Measurements from ENCODE around the gene GSK3B.

GSK3B gene

DNA sequence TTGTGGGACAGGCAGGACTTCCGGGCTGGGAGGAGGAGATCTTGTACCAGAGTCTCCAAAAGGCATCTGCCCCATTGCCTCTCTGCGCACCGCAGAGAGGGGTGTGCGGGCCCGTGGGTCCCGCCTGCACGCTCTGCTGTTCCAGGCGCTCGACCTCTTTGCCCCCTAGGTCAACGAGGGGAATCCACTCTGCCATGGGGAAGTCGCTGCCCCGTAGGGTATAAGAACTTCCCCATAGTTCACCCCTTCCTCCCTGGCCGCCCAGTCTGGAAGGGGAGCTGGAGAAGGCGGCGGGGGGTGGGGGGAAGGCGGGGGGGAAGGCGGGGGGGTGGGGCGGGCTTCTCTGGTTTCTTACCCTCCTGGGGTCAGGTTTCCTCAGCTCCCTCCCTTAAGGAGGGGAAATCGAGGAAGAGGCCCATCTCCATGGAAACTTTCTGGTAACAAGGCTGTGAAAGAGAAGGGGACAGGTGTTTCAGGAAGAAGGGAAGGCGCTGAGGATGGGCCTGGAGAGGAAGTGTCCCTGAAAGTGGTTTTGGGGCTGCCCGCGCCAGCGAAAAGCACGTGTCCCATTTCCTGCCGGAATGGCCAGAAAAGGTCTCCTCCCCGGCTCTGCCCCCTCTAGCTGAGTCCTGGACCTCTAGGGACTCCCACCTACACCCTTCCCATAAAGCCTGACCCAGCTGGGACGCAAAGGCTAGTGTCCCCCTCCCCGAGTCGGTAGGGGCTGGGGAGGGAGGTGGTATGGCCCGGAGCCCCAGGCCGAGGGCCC lies 284.8 kb downstream of the GSK3B start:
- no peak for DNase-seq

DNA sequence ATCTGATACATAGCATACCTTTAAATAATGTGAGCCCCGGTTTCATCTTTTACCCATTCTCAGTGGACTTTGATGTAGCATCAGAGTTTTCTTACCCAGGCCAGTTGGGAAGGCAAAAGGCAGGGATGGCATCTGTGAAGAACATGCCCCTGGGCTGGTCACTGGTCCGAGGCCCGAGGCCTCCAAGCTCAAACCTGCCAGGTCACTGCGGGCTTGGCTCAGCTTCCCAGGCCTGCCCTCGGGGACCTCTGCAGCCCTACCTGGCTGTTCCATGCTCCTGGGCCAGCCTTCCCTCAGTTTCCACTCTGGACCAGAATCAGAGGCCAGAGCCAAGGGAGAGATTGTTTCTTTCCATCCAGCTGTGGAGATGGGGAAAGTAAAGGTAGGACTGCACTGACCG lies 285.4 kb downstream of the GSK3B start:
- DNase-seq = no peak

DNA sequence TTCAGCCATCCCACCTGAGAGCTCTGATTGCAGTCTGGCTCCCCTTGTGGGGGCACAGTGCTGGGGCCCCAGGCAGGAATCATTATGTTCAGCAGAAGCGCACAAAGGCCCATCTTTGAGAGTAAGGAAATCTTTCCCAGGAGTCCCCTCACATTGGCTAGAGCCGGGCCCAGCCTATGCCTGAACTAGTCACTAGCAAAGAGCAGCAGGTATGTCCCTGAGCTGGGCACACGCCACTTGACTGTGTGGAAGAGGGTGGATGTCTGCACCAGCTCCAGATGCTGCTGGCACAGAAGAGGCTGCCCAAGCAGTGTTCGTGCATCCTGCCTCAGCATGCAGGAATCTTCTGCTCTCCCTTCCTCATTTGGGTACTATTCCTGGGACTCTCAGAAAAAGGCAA lies 286.0 kb downstream of the GSK3B start:
- no peak for DNase-seq

DNA sequence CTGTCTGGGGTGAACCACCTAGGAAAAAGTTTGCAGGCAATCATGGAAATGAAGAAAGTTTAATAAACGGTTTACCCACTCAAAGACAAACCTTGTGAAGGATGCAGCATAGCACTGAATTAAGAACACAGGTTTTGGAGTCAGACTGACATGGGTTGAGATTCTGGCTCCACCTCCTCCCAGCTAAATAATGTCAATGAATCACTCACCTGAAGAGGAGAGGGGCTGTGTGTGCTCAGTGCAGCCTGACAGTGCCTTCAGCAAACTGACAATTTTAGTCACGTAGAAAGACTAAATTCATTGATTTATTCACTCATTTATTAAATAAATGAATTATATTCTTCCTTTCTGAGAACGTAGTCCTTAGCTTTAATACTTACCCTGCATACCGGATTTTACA lies 293.4 kb downstream of the GSK3B start:
- no peak for DNase-seq

DNA sequence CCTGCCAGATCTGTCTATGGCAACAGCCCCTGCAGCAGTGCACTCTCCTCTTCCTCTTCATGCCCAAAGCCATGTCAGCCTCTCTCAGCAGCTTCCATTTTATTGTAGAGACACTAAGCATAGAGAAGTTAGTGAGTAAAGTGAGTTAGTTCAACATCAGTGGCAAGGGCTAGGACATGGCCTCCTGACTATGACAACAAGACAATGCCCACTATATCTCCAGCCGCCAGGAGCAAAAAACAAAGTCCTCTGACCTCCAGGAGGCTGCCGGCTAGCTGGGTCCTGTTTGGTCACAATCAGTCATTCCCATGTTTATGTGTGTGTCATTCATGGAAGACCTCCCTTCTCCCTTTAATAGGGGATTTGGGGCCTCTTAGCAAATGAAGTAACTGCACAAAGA lies 297.5 kb downstream of the GSK3B start:
- DNase-seq = no peak

DNA sequence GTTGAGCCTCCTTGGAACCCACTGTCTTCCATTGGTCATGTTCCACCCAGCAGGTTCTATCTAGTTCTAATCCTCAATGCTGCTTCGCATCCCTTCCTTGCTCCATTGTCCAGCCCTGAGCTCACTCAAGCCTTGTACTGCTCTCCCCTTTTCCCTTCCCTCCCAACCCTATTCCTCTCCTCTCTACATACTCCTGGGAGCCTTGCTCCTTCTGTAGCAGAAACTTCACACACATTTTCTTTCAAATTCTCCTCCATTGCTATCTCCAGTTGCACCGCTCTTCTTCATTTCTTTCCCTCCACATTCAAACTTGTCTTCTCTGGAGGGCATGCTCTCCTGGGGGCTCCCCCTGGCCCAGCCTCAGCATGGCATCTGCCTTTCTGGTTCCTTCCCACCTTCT lies 297.9 kb downstream of the GSK3B start:
- DNase-seq = no peak

DNA sequence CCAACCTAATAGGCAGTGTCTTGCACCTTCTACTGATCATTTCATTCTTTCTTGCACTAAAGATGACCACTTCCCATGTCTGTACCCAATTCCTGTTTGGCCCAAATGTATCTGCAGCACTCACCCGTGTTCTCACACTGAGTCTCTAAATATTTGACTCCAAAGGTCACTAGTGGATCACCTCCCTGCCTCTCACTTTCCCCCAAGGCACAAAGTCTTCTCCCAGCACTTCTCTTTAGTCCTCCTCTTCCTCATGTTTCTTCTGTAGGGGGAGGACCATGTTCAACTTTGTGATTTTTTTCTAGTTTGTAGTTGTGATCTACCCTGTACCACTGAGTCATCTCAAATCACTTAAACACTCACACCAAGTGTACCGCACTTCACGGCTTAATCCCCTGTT lies 298.4 kb downstream of the GSK3B start:
- no peak for DNase-seq

DNA sequence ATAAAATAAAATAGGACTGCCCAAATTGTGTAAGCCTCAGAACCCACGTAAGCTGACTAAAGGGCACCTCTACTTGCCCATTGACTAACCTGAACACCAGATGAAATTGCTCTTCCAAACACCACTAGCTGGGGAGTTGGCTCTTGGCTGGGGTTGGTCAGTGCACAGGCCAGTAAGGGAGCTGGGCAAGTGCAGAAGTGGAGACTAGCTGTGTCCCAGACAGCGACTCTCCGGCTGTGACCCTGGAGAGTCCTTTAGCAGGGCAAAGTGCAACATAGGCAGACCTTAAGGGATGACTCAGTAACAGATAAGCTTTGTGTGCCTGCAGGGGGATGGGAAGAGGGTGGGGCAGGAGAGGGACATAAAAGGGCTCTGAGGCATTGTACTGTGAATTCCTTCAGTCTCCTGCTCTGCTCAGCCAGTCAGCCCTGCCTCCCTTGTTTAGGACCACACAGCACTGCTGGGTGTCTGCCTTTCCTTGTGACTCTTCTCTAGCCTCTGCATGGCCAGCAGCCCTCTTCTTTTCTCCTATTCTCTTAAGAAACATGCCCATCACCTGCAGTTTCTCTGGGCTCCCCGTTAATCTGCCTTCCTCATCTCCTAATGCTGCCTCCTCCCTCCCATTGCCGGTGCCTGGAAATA lies 299.2 kb downstream of the GSK3B start:
- DNase-seq = no peak

DNA sequence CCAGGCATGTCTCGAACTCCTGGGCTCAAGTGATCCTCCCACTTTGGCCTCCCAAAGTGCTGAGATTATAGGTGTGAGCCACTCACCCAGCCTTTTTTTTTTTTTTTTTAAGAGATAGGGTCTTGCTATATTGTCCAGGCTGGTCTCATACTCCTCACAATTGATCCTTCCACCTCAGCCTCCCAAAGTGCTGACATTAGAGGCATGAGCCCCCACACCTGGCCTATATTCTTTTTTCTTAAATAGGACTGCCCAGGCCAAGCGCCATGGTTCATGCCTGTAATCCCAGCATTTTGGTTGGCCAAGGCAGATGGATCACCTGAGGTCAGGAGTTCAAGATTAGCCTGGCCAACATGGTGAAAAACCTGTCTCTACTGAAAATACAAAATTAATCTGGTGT lies 299.8 kb downstream of the GSK3B start:
- no peak for DNase-seq

DNA sequence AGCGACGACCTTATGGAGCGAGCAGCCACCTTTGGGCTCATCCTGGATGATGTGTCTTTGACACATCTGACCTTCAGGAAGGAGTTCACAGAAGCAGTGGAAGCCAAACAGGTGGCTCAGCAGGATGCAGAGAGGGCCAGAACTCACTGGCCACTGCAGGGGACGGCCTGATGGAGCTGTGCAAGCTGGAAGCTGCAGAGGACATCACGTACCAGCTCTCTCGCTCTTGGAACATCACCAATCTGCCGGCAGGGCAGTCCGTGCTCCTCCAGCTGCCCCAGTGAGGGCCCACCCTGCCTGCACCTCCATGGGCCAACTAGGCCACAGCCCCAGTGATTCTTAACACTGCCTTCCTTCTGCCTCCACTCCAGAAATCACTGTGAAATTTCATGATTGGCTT lies 302.0 kb downstream of the GSK3B start:
- DNase-seq = no peak

DNA sequence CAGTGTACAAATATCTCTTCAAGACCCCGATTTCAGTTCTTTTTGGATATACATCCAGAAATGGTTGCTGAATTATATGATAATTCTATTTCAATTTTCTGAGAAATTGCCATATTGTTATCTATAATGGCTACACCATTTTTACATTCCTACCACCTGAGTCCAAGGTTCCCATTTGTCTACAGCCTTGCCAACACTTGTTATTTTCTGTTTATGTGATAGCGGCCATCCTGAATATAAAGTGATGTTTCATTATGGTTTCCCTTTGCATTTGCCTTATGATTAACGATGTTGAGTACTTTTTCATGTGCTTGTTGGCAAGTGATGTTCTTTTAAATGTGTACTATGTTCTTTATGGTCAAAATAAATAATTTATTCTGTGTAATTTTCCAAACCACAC lies 303.9 kb downstream of the GSK3B start:
- DNase-seq = no peak

DNA sequence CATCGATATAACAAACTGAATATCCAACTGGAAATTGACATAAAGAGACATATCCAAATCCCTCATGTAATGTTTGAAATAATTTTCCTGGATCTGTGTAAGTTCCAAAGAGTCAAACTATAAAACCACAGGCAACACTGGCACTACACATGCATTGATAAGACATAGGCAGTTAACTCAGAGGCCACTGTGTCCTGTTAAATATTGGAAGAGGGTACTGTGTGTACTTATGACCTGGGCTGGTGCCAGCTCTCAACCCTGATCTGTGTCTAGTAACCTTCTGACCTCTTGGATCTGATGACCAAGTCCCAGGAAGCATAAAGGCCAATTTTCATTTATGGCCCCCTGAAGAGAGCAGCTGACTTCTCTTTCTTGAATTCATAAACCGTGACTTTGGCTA lies 307.8 kb downstream of the GSK3B start:
- no peak for DNase-seq

DNA sequence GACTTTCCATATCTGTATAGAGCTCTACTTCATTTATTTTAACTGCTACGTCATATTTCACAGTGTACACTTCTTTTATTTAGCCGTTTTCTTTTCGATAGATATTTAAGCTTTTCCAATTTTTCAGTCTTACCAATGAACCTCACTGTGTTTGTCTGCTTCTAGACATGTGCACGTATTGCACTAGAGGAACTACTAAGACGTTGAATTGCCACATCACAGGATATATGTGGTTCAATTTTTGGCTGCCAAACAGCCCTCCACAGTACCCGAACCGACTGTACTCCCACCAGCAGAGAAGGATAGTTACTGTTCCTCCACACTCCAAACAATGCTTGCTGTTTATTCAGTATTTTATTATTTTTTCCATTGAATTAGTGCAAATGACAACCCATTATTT lies 310.4 kb downstream of the GSK3B start:
- no peak for DNase-seq

DNA sequence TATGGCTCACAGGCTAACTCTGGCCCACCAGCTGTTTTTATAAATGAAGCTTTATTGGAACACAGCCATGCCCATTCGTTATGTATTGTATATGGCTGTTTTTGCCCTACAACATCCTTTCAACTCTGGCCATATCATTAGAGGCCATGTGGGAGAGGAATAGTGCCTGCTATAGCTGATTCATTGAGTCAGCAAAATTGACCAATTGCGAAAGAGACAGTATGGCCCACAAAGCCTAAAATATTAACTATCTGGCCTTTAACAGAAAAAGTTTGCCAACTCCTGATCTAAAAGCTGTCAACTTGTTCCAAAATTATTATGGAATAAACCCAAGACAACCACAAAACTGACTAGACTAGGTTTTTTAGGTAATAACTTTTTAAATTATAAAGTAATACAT lies 311.0 kb downstream of the GSK3B start:
- no peak for DNase-seq

DNA sequence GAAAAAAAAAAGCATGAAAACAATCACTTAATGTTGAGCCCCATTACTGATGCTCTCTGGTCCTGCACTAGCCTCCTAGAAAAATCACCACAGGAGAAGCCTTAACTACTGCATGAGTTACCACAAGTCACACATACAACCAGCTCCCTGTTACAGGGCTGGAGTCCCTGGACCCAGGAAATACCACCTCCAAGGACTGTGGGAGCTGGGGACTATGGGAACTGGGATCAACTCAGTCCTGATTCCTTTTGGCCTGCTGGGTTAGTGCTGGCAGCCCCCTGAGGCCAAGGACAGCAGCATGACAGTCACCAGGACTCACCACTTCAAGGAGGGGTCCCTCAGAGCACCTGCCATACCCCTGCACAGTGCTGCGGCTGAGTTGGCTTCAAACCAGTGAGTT lies 311.8 kb downstream of the GSK3B start:
- no peak for DNase-seq

DNA sequence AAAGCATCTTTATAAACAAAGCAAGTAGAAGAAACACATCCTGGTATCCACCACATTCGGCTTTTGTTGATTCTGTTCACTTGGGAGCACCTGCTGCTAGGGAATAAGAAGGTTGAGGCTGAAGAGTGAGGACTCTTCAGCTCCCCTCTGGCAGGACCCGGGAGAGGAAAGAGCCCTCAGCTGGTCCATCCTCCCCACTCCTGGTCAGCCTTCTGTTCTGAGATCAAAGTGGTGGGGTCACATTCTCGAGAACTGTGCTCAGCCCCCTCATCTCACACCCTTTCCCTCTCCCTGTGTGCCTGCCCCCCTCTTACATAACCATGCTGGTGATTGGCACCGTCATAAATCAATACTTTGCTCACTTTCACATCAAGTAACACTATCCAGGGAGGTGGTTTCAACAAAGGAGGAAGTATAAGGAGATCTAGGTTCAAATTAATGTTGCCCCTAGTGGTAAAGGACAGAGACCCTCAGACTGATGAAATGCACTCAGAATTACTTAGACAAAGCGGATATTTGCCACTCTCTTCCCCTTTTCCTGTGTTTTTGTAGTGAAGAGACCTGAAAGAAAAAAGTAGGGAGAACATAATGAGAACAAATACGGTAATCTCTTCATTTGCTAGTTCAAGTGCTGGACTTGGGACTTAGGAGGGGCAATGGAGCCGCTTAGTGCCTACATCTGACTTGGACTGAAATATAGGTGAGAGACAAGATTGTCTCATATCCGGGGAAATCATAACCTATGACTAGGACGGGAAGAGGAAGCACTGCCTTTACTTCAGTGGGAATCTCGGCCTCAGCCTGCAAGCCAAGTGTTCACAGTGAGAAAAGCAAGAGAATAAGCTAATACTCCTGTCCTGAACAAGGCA lies 312.7 kb downstream of the GSK3B start, which contains the start of gene NR1I2:
Gene NR1I2 (plus strand): TSS at position 772 of the 869 bp plus-strand sequence.
- DNase-seq = no peak

DNA sequence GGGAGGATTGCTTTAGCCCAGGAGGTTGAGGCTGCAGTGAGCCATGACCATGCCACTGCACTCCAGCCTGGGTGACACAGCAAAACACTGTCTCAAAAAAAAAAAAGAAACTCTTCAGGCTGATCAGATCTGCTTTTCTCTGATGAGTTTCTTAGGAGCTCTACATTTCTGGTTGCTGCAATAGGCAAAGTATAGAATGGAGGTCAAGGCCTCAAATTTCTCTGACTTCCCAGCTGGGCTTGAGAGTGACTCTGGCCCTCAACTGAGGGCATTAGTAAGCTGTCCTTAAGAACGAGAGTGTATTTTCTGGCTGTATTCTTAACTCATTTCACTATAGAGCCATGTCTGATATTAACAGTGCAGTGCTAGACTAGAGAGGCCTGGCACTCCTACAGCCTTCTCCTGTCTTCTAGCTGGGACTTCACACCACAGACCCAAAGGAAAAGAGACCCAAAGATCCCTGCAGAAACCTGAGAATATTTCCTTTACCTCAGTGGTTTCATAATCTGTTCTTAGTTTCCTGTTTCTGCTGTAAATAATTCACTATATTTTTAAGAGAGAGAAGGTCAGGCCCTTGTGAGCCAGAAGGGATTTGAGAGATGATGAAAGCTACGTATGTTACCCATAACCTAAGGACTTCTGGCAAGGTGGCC lies 314.4 kb downstream of the GSK3B start:
- no peak for DNase-seq

DNA sequence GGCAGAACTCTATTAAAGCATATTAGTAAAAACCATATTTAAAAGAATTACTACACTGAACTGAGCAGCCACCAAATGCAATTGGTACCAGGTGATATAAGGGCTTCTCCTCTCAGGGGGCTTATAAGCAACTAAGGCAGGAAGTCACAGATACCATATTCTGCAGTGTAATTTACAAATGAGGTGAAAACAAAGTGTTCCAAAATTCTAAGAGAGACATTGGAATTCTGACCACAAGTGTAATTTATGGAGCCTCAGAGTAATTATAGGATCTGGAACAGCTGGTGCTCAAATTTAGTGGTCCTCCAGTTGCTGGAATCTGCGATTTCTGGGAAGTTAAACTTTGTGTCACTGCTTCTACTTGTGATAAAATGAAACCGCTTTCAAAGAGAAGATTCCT lies 315.4 kb downstream of the GSK3B start:
- DNase-seq = no peak

DNA sequence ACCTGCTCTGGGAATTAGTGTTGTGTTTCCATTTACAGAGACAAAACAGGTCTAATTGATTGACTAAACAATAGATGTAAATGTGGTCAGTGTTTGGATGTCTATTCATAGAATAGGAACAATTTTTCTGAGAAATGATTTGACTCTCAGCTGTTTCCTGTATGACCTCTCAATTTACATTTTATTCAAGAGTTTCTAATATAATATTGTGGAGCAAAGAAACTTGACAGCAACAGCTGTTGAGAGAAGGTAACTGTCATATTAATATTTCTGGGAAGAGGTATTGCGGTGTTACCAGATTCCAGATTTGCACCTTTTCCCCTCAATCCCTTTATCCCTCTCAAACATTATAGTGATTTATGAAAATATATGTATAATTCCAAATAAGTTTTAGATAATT lies 316.1 kb downstream of the GSK3B start:
- DNase-seq = no peak

DNA sequence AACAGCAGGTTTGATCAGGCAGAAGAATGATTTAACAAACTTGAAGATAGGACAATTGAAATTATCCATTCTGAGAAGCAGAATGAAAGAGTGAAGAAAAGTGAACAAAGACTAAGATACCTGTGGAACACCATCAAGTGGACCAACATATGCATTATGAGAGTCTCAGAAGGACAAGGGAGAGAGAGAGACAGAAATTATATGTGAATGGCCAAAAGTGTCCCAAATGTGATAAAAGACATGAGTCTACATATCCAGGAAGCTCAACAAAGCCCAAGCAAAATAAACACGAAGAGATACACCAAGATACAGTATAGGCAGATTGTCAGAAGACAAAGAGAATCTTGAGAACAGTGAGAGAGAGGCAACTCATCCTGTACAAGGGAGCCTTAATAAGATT lies 317.9 kb downstream of the GSK3B start:
- no peak for DNase-seq

DNA sequence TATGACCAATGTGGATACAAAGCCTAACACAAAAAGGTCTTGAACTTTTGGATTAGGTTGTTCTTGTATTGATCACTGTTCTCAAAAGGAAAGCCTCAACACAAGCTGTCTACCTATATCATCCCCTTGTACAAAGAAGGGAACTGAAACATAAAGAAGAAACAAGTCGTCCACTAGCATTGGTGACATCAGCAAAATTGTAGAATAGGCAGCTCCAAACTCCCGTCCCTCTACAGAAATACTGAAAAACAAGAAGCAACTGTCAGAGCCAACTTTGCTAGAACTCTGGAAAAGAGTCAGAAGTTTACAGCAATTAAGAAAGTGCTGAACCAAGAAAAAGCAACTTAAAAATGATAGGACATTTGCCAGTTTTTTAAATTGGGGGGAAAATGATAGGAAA lies 319.8 kb downstream of the GSK3B start:
- no peak for DNase-seq
